GM23248 (cell line): ENCODE results near the gene PRXL2A. TPM values are rescaled to one million over a fixed set of nuclear protein-coding genes. Genes with fewer than 3 reads are reported as not detected.

Source experiments
- DNase-seq: peaks from one replicate; pipeline ENCODE4 v3.0.0-alpha.2; 2015
- H2AFZ ChIP-seq: fragments of 200-600 bp; sonication (generic); 2 replicates; pipeline ENCODE4 v1.6.1; 2016; ENCODE audit warnings: antibody characterized with exemption
- H3F3A ChIP-seq: fragments of 200-600 bp; sonication (generic); 2 replicates; pipeline ENCODE4 v1.6.1; 2016; ENCODE audit warnings: mild to moderate bottlenecking, antibody characterized with exemption, mixed run types; ENCODE audit not compliant: insufficient read depth
- H3K27ac ChIP-seq: fragments of 200-600 bp; sonication (generic); 2 replicates; pipeline ENCODE4 v1.5.1; 2016; ENCODE audit warnings: mild to moderate bottlenecking
- H3K27me3 ChIP-seq: fragments of 200-600 bp; sonication (generic); replicated peaks from 2 replicates; pipeline ENCODE4 v1.6.1; 2016; ENCODE audit warnings: mild to moderate bottlenecking; ENCODE audit not compliant: insufficient read depth
- H3K36me3 ChIP-seq: fragments of 200-600 bp; sonication (generic); 2 replicates; pipeline ENCODE4 v1.6.1; 2016; ENCODE audit warnings: low read depth, mild to moderate bottlenecking
- H3K4me1 ChIP-seq: fragments of 200-600 bp; sonication (generic); 2 replicates; pipeline ENCODE4 v1.6.1; 2016; ENCODE audit warnings: mild to moderate bottlenecking; ENCODE audit not compliant: insufficient read depth
- H3K4me2 ChIP-seq: fragments of 200-600 bp; sonication (generic); one replicate; pipeline ENCODE4 v1.6.1; 2016; ENCODE audit warnings: mild to moderate bottlenecking; ENCODE audit not compliant: unreplicated experiment
- H3K4me3 ChIP-seq: fragments of 200-600 bp; sonication (generic); 2 replicates; pipeline ENCODE4 v1.5.1; 2016; ENCODE audit warnings: mild to moderate bottlenecking
- H3K79me2 ChIP-seq: fragments of 200-600 bp; sonication (generic); 2 replicates; pipeline ENCODE4 v1.6.1; 2016; ENCODE audit warnings: mild to moderate bottlenecking; ENCODE audit not compliant: insufficient read depth
- H3K9ac ChIP-seq: fragments of 200-600 bp; sonication (generic); 2 replicates; pipeline ENCODE4 v1.6.1; 2016; ENCODE audit warnings: mild to moderate bottlenecking
- H3K9me2 ChIP-seq: fragments of 200-600 bp; sonication (generic); 2 replicates; pipeline ENCODE4 v1.6.1; 2016; ENCODE audit warnings: mixed run types, mild to moderate bottlenecking, moderate library complexity; ENCODE audit not compliant: insufficient read depth
- H3K9me3 ChIP-seq: fragments of 200-600 bp; sonication (generic); one replicate; pipeline ENCODE4 v1.6.1; 2017; ENCODE audit warnings: low read depth
- H4K20me1 ChIP-seq: fragments of 200-600 bp; sonication (generic); 2 replicates; pipeline ENCODE4 v1.6.0; 2016; ENCODE audit not compliant: insufficient read depth
- EZH2 ChIP-seq: fragments of 200-600 bp; sonication (generic); IDR thresholded peaks from 2 replicates; pipeline ENCODE4 v1.6.1; 2018; ENCODE audit warnings: antibody characterized with exemption, mild to moderate bottlenecking; ENCODE audit not compliant: insufficient read depth, poor library complexity, severe bottlenecking
- EZH2phosphoT487 ChIP-seq: fragments of 200-600 bp; sonication (generic); IDR thresholded peaks from 2 replicates; pipeline ENCODE4 v1.6.1; 2018; ENCODE audit warnings: antibody characterized with exemption, moderate library complexity, mild to moderate bottlenecking, low read depth; ENCODE audit not compliant: insufficient read depth
- WGBS, 2 experiments: methylation state at CpG; one replicate each; pipeline ENCODE4 v1.1.6; 2015 to 2017; ENCODE audit warnings: low lambda C conversion rate in 2 of 2, low coverage in 1 of 2; ENCODE audit errors: missing lambda C conversion rate in 2 of 2; 5-methylcytosine and 5-hydroxymethylcytosine counted together
- in situ Hi-C: fragments of 300-500 bp; cut with MboI; formaldehyde crosslinking; loops from 2 replicates; pipeline ENCODE4 v1.15.0; 2020
- polyA plus RNA-seq: library from polyadenylated mRNA; unstranded; fragments of >200 nt; fragmentation: Nextera tagmentation; extraction: Ambion mirVana; gene quantifications from 2 replicates; pipeline ENCODE4 v1.2.1, GENCODE V29; 2016
- total RNA-seq: library from RNA; depleted of rRNA; stranded (reverse); fragments of >200 nt; shearing (Covaris generic); gene quantifications from 2 replicates; pipeline ENCODE4 v1.2.3, GENCODE V29; 2014

Gene PRXL2A
- total and polyA plus RNA-seq, 2 experiments from 2014 or later: 0.15 TPM; not detected in 1

DNA sequence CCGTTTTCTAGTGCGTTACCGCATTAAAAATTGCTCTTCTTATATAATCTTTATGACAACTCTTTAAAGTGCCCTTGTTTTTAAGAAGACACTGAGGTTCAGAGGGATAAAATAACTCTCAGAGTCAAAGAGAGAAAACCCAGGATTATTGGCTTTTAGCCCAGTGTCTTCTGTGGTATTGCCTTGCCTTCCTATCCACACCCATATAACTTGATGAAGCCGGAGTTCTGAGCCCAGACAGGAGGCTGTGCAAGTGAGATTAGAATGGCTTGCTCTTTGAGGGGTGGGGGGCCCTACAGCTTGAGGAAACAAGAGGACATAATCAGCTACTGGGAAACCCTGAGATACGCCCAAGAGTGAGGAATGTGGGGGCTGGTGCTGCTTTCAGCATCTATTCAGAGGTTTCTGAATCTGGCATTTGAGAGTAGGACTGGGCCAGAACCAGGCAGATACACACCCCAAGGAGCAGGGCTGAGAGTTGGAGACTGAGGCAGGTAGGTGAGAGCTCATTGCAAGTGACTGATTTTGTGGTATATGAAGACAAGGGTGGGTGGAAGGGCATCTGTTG is 2.3 kb downstream of the PRXL2A start:
- Histone ChIP-seq H3F3A (no peaks in the 10 kb centered on the region), H3K9me2 (no peaks in the 10 kb centered on the region), H2AFZ (no peak overlapping the region), H3K27me3 (peaks cover 29% of the 10 kb centered on the region), H4K20me1 (no peaks in the 10 kb centered on the region), H3K4me1 (no peaks in the 10 kb centered on the region), H3K4me3 (no peak overlapping the region), H3K27ac (no peak overlapping the region), H3K9ac (no peak overlapping the region), H3K9me3 (no peaks in the 10 kb centered on the region), H3K79me2 (no peaks in the 10 kb centered on the region), H3K36me3 (no peaks in the 10 kb centered on the region), H3K4me2 (no peak overlapping the region)
- in situ Hi-C loops: no loop called here
- no peak for TF ChIP-seq EZH2phosphoT487
- TF ChIP-seq EZH2: no peak
- 76 to 79% methylated on average over 5 of the region's 5 CpGs for WGBS, 2 experiments
- no peak for DNase-seq

DNA sequence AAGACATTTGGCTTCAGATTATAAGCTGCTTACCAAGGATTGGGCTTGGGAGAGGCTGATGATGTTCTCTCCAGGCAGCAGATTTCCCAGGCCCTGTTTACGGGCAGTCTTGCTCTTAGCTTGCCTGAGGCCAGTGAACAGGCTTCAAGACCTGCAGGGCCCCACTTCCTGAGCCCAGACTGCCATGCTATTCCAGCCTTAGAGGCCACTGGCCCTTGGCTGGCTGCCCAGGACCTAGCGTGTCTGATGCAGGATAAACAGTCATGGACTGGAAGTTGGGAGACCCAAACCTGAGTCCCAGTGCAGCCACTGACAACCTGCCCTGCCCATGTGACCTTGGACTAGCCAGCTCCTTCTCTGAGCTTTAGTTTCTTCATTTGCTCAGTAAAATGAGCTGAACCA is 2.9 kb downstream of the PRXL2A start:
- in situ Hi-C loops: no loop called here
- no peaks in the 10 kb centered on the region for H4K20me1 ChIP-seq
- H3K9me2 ChIP-seq: no peaks in the 10 kb centered on the region
- H3K9me3 ChIP-seq: no peaks in the 10 kb centered on the region
- no peak for TF ChIP-seq EZH2phosphoT487
- no peak for TF ChIP-seq EZH2
- WGBS, 2 experiments: 60 to 71% methylated on average over 2 of the region's 2 CpGs
- no peak overlapping the region for H2AFZ ChIP-seq
- H3K4me2 ChIP-seq: no peak overlapping the region
- no peak for DNase-seq
- H3K9ac ChIP-seq: no peak overlapping the region
- no peak overlapping the region for H3K27ac ChIP-seq
- H3K36me3 ChIP-seq: no peaks in the 10 kb centered on the region
- no peaks in the 10 kb centered on the region for H3K79me2 ChIP-seq
- H3K4me1 ChIP-seq: no peaks in the 10 kb centered on the region
- H3K4me3 ChIP-seq: no peak overlapping the region
- peaks cover 23% of the 10 kb centered on the region for H3K27me3 ChIP-seq
- H3F3A ChIP-seq: no peaks in the 10 kb centered on the region

DNA sequence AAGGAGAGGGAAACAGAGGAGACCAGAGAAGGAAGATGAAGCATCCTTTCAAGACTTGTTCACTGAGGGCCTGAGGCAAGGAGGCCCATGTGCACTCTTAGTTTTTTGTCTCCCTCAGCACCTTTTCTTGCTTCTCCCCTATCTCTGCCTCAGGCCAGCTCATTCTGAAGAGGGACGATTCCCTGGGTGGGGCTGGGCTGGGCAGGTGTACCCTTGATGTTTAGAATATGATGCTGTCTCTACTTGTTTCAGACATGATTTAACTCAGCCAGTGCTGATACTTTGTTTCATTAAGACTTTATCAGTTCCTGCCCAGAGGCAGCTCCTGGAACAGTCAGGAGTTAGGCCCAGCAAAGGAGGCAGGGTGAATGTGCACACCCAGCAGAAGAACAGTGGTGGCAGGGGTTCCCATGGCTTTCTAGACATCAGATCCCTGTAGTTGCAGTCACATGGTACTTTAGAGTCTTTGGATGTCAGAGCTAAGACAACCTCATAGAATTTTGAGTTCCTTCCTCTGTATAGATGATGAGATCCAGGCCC is 3.4 kb downstream of the PRXL2A start:
- H3K4me1 ChIP-seq: no peaks in the 10 kb centered on the region

DNA sequence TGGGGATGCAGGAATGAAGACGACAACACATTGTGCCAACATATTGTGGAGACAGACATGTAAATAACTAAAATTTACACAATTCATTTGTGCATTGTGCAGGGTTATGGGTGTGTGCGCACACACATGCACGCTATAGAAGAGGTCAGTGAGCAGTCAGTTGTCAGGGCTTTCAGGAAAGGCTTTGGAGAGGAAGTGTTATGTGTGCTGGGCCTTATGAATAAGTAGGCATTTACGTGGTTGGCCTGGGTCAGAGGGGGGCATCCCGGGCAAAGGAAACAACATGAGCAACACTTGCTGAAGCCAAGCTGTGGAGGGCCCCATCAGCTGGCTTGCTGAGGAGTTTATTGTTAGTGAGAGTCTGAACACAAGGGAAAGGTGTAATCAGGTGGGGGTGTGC is 4.1 kb downstream of the PRXL2A start:
- Histone ChIP-seq H3K9ac (no peak overlapping the region), H2AFZ (no peak overlapping the region), H3K27ac (no peak overlapping the region), H3K36me3 (no peaks in the 10 kb centered on the region), H3K27me3 (peaks cover 20% of the 10 kb centered on the region), H3K4me2 (no peak overlapping the region), H3F3A (no peaks in the 10 kb centered on the region), H4K20me1 (no peaks in the 10 kb centered on the region), H3K9me2 (no peaks in the 10 kb centered on the region), H3K4me3 (no peak overlapping the region), H3K4me1 (no peaks in the 10 kb centered on the region), H3K79me2 (no peaks in the 10 kb centered on the region), H3K9me3 (no peaks in the 10 kb centered on the region)
- no peak for TF ChIP-seq EZH2phosphoT487
- no peak for TF ChIP-seq EZH2
- 78 to 82% methylated on average over 5 of the region's 5 CpGs for whole genome bisulfite sequencing, 2 experiments
- DNase-seq: no peak
- in situ Hi-C loops: no loop called here

More for the DNA sequence above, 3.4 kb downstream of the PRXL2A start:
- H3K4me2 ChIP-seq: no peak overlapping the region
- H3K9me3 ChIP-seq: no peaks in the 10 kb centered on the region
- no peak overlapping the region for H3K4me3 ChIP-seq
- H3K36me3 ChIP-seq: no peaks in the 10 kb centered on the region
- no peak overlapping the region for H3K27ac ChIP-seq
- H2AFZ ChIP-seq: no peak overlapping the region
- H3K9me2 ChIP-seq: no peaks in the 10 kb centered on the region
- no peak overlapping the region for H3K9ac ChIP-seq
- in situ Hi-C loops: no loop called here
- H4K20me1 ChIP-seq: no peaks in the 10 kb centered on the region
- 65 to 81% methylated on average over 1 of the region's 1 CpG for WGBS, 2 experiments
- no peaks in the 10 kb centered on the region for H3F3A ChIP-seq
- no peak for TF ChIP-seq EZH2
- TF ChIP-seq EZH2phosphoT487: no peak
- no peak for DNase-seq
- peaks cover 22% of the 10 kb centered on the region for H3K27me3 ChIP-seq
- H3K79me2 ChIP-seq: no peaks in the 10 kb centered on the region
